Measurements from ENCODE around the gene PTN. TPM values are rescaled to one million over a fixed set of nuclear protein-coding genes. Genes with fewer than 3 reads are reported as not detected.

PTN gene
- total RNA-seq, 6 experiments from 2014 or later = 2.2 to 9.6 (median 8.0) TPM

- H3K9me3 Mint-ChIP-seq = no peaks in the 10 kb centered on the region
- no peak for DNase-seq
- no peaks in the 10 kb centered on the region for H3K36me3 Mint-ChIP-seq (ENCODE audit: low read depth)
- H3K4me1 Mint-ChIP-seq (ENCODE audit: low read depth) = no peaks in the 10 kb centered on the region; the same call in 1 of the 2 replicates
- no peak overlapping the region for H3K27ac Mint-ChIP-seq
- H3K27me3 Mint-ChIP-seq (ENCODE audit: insufficient read depth) = peaks cover 6% of the 10 kb centered on the region; the same call in 1 of the 2 replicates
- TF ChIP-seq CTCF (IDR thresholded peaks at IDR 0.05) = no peak
- no peak overlapping the region for H3K4me3 Mint-ChIP-seq
Measured at GRCh38 chr7:137328373-137329120, 15.0 kb downstream of the PTN start.

GRCh38 chr7:137325927-137326326 is 17.6 kb downstream of the PTN start:
- Mint-ChIP-seq H3K36me3 (ENCODE audit: low read depth) (no peaks in the 10 kb centered on the region; the same call in 1 of the 2 replicates), H3K27ac (no peak overlapping the region), H3K4me1 (ENCODE audit: low read depth) (no peaks in the 10 kb centered on the region; the same call in 1 of the 2 replicates), H3K27me3 (ENCODE audit: insufficient read depth) (peaks cover 6% of the 10 kb centered on the region; the same call in 1 of the 2 replicates), H3K4me3 (no peak overlapping the region), H3K9me3 (no peaks in the 10 kb centered on the region)
- TF ChIP-seq CTCF (IDR thresholded peaks at IDR 0.05) = no peak
- peak; percentile 8 for DNase-seq

GRCh38 chr7:137324796-137325696 is 18.5 kb downstream of the PTN start:
- Mint-ChIP-seq H3K4me1 (ENCODE audit: low read depth) (no peaks in the 10 kb centered on the region; the same call in 1 of the 2 replicates), H3K4me3 (no peak overlapping the region), H3K27ac (no peak overlapping the region), H3K27me3 (ENCODE audit: insufficient read depth) (peaks cover 4% of the 10 kb centered on the region; the same call in 1 of the 2 replicates), H3K36me3 (ENCODE audit: low read depth) (no peaks in the 10 kb centered on the region; the same call in 1 of the 2 replicates), H3K9me3 (no peaks in the 10 kb centered on the region)
- TF ChIP-seq CTCF (IDR thresholded peaks at IDR 0.05) = no peak
- no peak for DNase-seq

GRCh38 chr7:137316648-137317353 is 26.7 kb downstream of the PTN start:
- DNase-seq = no peak
- Mint-ChIP-seq H3K4me1 (ENCODE audit: low read depth) (no peaks in the 10 kb centered on the region), H3K36me3 (ENCODE audit: low read depth) (no peaks in the 10 kb centered on the region), H3K4me3 (no peak overlapping the region), H3K27ac (no peak overlapping the region), H3K27me3 (ENCODE audit: insufficient read depth) (no peaks in the 10 kb centered on the region; the same call in 1 of the 2 replicates), H3K9me3 (no peaks in the 10 kb centered on the region)
- TF ChIP-seq CTCF (IDR thresholded peaks at IDR 0.05) = no peak

GRCh38 chr7:137313201-137313600 is 30.3 kb downstream of the PTN start:
- H3K4me3 Mint-ChIP-seq = no peak overlapping the region
- no peaks in the 10 kb centered on the region for H3K4me1 Mint-ChIP-seq (ENCODE audit: low read depth)
- TF ChIP-seq CTCF (IDR thresholded peaks at IDR 0.05) = no peak
- no peak overlapping the region for H3K27ac Mint-ChIP-seq
- no peaks in the 10 kb centered on the region for H3K36me3 Mint-ChIP-seq (ENCODE audit: low read depth)
- no peaks in the 10 kb centered on the region for H3K9me3 Mint-ChIP-seq
- DNase-seq = no peak
- no peaks in the 10 kb centered on the region; the same call in 1 of the 2 replicates for H3K27me3 Mint-ChIP-seq (ENCODE audit: insufficient read depth)

All from HFFc6 (cell line).